Ishikawa (cell line): ENCODE results near the gene STK39.

Source experiments
- CEBPB ChIP-seq: IDR thresholded peaks from 2 replicates; pipeline ENCODE4 v1.6.1; 2012
- CREB1 ChIP-seq: IDR thresholded peaks from 2 replicates; pipeline ENCODE4 v1.6.1; 2012; ENCODE audit warnings: low read depth
- EGR1 ChIP-seq: IDR thresholded peaks from 2 replicates; pipeline ENCODE4 v1.6.1; 2012
- EP300 ChIP-seq: IDR thresholded peaks from 2 replicates; pipeline ENCODE4 v1.6.1; 2012; ENCODE audit warnings: borderline replicate concordance
- FOXM1 ChIP-seq: IDR thresholded peaks from 2 replicates; pipeline ENCODE4 v1.6.1; 2012; ENCODE audit warnings: low read depth, borderline replicate concordance
- MAX ChIP-seq: IDR thresholded peaks from 2 replicates; pipeline ENCODE4 v1.6.1; 2012
- NFIC ChIP-seq: IDR thresholded peaks from 2 replicates; pipeline ENCODE4 v1.6.1; 2012
- RAD21 ChIP-seq: IDR thresholded peaks from 2 replicates; pipeline ENCODE4 v1.6.1; 2012; ENCODE audit warnings: low read depth
- REST ChIP-seq: IDR thresholded peaks from 2 replicates; pipeline ENCODE4 v1.6.1; 2012; ENCODE audit warnings: low read depth, mild to moderate bottlenecking
- TAF1 ChIP-seq: IDR thresholded peaks from 2 replicates; pipeline ENCODE4 v1.6.1; 2012; ENCODE audit warnings: low read depth, mild to moderate bottlenecking
- TCF12 ChIP-seq: IDR thresholded peaks from 2 replicates; pipeline ENCODE4 v1.6.1; 2012; ENCODE audit warnings: low read depth
- TEAD4 ChIP-seq: IDR thresholded peaks from 2 replicates; pipeline ENCODE4 v1.6.1; 2012
- YY1 ChIP-seq: IDR thresholded peaks from 2 replicates; pipeline ENCODE4 v1.6.1; 2012; ENCODE audit warnings: low read depth
- ZBTB7A ChIP-seq: IDR thresholded peaks from 2 replicates; pipeline ENCODE4 v1.6.1; 2012; ENCODE audit warnings: low read depth
- TF ChIP-seq, protein P1 (sequence below): IDR thresholded peaks from 2 replicates; pipeline ENCODE4 v1.6.1; 2012

The STK39 gene

DNA sequence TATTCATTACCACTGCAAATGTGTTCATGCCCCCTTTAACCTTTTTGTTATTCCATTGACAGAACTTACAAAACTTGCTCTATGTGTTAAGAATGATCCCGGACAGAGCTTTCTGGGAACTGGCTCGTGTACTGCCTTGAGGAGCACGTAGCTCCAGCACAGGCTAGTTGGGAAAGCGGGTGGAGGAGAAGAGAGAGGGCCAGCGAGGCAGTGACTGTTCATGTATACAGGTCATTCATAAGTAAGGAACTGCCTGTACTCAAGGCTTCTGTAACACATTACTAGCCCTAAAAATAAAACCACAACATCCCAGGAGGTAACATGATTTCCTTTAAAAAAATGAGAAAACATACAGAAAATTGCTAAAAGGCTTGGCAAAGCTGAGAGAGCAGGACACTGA is 109.0 kb downstream of the STK39 start:
- TF ChIP-seq EP300 (no peak), NFIC (no peak), ZBTB7A (no peak), YY1 (no peak), TCF12 (no peak), MAX (no peak), FOXM1 (no peak), TAF1 (no peak), EGR1 (no peak), TEAD4 (no peak)
- TF ChIP-seq, protein P1, sequence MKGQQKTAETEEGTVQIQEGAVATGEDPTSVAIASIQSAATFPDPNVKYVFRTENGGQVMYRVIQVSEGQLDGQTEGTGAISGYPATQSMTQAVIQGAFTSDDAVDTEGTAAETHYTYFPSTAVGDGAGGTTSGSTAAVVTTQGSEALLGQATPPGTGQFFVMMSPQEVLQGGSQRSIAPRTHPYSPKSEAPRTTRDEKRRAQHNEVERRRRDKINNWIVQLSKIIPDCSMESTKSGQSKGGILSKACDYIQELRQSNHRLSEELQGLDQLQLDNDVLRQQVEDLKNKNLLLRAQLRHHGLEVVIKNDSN = no peak

DNA sequence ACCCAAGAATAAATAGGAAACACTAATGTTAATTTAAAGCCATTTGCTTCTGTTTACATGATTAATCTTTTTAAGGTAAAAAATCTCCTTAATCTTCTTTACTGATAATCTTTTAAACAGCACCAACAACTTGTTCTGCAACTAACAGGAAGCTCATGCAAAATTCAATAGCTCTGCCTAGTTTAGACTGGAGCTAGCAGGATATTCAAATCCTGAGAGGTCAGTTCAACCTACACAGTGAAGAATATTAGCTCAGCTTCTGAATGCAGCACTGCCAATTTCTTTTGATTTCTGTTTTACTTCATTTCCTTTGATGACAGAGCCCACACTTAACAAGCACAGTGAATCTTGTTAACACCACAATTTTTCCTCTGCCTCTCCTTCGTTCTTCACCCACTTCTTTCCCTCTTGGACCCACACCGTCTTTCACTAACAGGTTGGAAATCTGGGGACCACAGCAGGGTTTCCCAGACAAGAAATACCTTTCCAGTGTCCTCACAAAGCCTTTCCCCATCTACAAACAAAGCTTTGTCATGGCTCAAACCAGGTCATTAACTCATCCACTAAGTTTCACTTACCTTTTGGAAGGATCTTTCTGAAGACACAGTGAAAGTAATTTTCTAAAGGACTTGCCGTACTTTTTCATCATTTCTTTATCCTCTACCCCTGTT is 109.8 kb downstream of the STK39 start:
- TF ChIP-seq, protein P1 = no peak
- TF ChIP-seq CREB1 = no peak
- TF ChIP-seq ZBTB7A = no peak
- no peak for TF ChIP-seq NFIC
- TF ChIP-seq TEAD4 = no peak
- TF ChIP-seq YY1 = no peak
- TF ChIP-seq EP300 = no peak
- no peak for TF ChIP-seq MAX
- TF ChIP-seq TAF1 = no peak
- TF ChIP-seq FOXM1 = no peak
- no peak for TF ChIP-seq TCF12
- TF ChIP-seq RAD21 = no peak

- no peak for TF ChIP-seq FOXM1
- peak; percentile 57 for TF ChIP-seq RAD21
Measured at GRCh38 chr2:168136392-168136977, 110.9 kb downstream of the STK39 start.

DNA sequence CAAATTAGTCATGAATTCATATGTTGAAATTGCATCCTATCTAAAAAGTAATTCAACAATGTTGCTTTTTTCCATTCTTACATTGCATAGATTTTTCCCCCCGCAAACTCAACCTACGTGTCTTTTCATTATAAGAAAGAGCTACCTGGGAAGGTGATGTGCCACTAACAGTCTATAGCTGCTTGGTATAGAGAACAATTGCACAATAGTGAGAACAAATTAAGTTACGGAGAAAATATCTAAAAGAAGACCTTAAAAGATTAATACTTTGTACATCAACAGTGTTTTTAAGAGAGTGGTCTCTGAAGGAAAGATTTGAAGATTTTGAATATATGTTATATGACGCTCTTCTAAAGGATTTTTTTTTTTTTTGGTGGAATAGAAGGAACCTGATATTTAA is 111.8 kb downstream of the STK39 start:
- TF ChIP-seq EGR1 (no peak), REST (no peak), TAF1 (no peak), EP300 (no peak), ZBTB7A (no peak)
- TF ChIP-seq, protein P1 = no peak

DNA sequence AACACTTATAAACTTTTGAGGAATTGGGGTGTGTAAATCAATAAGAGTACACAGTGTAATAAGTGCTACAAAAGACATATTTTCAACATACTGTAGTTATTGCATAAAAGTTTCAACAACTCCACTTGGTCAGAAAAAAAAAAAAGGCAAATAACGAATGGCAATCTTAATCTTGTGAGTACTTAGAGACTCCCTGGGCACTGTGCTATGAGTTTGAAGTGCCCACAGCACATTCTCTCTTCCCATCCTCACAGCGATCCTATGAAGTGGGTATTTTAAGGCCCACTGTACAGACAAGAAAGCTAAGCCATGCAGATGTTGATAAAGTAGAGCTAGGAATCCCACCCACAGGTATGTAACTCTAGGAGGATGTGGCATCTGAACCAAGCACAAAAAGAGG is 112.3 kb downstream of the STK39 start:
- TF ChIP-seq TCF12 (no peak), FOXM1 (no peak)

- TF ChIP-seq RAD21 (no peak), TEAD4 (no peak), TAF1 (no peak), MAX (no peak), CEBPB (no peak), CREB1 (no peak), YY1 (no peak), EGR1 (no peak), EP300 (no peak), REST (no peak), NFIC (no peak), FOXM1 (no peak), ZBTB7A (no peak), TCF12 (no peak)
- TF ChIP-seq, protein P1 = no peak
Measured at GRCh38 chr2:168134485-168134884, 112.9 kb downstream of the STK39 start.
